Measurements from ENCODE around the gene MNX1.

Gene MNX1

GRCh38 chr7:157021871-157022680, 11.6 kb upstream of the MNX1 start:
- DNase-seq (ENCODE audit: low spot score in 2 of 2) (no peak), ATAC-seq (no peak)
- H3K4me3 Mint-ChIP-seq = no peak overlapping the region
- peaks cover 10% of the 10 kb centered on the region for H3K4me1 Mint-ChIP-seq
- H3K27ac Mint-ChIP-seq = no peak overlapping the region
- no peaks in the 10 kb centered on the region for H3K9me3 Mint-ChIP-seq
- H3K36me3 Mint-ChIP-seq = no peaks in the 10 kb centered on the region

DNA sequence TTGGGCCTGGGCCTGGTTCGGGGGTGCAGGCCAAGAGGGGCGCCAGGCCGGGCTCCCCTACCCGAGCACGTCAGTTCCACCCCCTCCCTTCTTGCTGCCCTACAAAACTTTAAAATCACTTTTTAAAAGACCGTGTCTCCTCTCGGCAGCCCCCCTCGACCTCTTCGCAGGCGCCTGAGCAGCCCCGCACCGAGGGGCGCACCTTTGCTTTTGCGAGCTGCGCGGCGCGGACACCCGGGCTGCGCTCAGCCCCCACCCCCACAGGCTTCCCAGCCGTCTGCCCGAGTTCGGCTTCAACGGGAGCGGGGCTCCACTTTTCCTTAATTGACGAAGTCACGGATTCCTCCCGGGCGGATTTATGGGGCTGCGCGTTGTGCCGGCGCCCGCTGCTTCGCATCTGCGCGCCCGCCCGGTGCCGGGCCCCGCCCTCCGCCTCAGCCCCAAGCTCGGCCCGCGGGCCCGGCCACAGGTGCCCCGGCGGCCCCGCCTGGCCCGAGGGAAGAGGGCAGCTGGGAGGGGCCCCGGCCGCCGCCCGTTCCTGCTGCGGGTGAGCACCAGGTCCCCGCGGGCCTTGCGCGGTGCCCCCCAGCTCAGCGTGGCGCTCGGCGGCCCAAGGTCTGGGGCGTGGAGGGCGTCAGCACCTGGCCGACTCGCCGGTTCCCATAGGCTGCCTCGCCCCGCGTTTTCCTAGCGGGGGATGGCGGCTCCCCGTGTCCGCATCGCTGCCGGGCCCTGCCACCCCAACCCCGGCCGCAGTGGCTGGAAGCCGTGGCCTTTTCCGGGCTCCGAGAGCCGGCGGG, 10.8 kb upstream of the MNX1 start:
- ATAC-seq = no peak
- no peaks in the 10 kb centered on the region for H3K36me3 Mint-ChIP-seq
- peaks cover 18% of the 10 kb centered on the region for H3K4me1 Mint-ChIP-seq
- H3K9me3 Mint-ChIP-seq = no peaks in the 10 kb centered on the region
- H3K27ac Mint-ChIP-seq = no peak overlapping the region
- DNase-seq (ENCODE audit: low spot score in 2 of 2) = no peak
- no peak overlapping the region for H3K4me3 Mint-ChIP-seq

GRCh38 chr7:157020514-157021070, 10.1 kb upstream of the MNX1 start:
- Mint-ChIP-seq H3K9me3 (no peaks in the 10 kb centered on the region), H3K4me1 (peaks cover 22% of the 10 kb centered on the region), H3K36me3 (no peaks in the 10 kb centered on the region), H3K27ac (no peak overlapping the region), H3K4me3 (no peak overlapping the region)
- DNase-seq (ENCODE audit: low spot score in 2 of 2) (no peak), ATAC-seq (no peak)

- H3K4me1 Mint-ChIP-seq = peaks cover 22% of the 10 kb centered on the region
- no peak overlapping the region for H3K27ac Mint-ChIP-seq
- H3K36me3 Mint-ChIP-seq = no peaks in the 10 kb centered on the region
- no peak for DNase-seq (ENCODE audit: low spot score in 2 of 2)
- no peak for ATAC-seq
- no peak overlapping the region for H3K4me3 Mint-ChIP-seq
- H3K9me3 Mint-ChIP-seq = no peaks in the 10 kb centered on the region
These were observed 9.4 kb upstream of the MNX1 start for GRCh38 chr7:157019718-157020451.

DNA sequence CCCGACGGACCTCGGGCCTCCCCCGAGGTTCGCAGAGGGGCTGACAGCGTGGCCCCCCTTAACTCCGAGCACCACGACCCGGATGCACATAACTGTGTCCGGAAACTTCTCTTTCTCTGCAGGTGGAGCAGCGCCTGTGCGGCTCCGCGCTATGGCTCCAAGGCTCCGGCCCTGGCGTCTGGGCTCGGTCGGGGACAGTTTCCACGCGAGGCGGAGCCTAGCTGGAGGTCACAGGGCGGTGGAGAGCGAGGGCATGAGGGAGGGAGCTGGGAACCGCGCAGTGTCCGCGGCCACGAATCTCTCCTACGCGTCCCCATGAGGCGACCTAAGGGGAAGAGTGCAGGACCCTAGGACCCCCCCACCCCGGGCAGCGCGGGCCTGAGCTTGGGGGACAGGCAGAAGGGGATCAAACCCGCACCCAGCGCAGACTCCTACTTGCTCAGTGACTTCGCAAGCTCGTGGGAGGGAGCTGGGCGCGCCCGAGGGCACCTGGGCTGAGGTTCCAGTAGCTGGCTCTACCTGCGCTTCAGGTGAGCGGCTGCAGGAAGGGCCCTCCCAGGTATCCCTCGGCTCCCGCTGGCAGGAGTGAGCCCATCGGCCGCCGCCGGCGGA, 8.6 kb upstream of the MNX1 start:
- DNase-seq (ENCODE audit: low spot score in 2 of 2) (peak in 1 of 2 donors; percentile 57), ATAC-seq (no peak)
- H3K4me3 Mint-ChIP-seq = peak overlapping the region; percentile 51
- H3K36me3 Mint-ChIP-seq = no peaks in the 10 kb centered on the region
- H3K4me1 Mint-ChIP-seq = peaks cover 22% of the 10 kb centered on the region
- no peaks in the 10 kb centered on the region for H3K9me3 Mint-ChIP-seq
- no peak overlapping the region for H3K27ac Mint-ChIP-seq

DNA sequence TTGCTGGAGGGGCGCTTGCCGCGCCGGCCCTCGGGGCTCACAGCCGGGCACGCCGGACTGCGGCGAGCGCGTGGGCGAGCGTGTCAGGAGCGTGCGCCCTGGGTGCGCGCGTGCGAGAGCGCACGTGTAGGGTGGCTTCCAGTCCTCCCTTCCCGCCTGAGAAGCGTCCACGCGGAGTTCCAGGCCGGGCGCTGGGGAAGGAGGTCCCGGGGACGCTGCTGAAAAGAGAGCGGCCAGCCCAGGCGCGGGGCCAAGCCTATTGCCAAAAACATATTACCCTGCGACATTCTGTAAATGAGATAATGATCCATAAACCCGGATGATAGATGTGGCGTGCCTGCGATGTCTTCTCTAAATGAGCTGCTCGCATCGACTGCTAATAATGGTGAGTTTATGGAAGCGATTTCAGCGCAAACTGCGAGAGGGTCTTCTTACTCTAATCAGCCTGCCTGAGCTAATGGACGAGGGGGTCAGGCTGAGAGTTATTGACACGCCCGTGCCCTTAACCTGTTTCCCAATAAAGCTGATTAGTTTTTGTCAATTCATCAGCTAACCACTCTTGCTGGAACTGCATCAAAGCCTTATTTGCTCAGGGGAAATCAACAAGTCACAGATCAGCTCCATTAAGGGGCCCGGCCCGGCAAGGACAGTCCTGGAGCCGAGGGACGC, 8.0 kb upstream of the MNX1 start:
- H3K4me3 Mint-ChIP-seq = peak overlapping the region; percentile 51
- peak in 1 of 2 donors; percentile 52 for DNase-seq (ENCODE audit: low spot score in 2 of 2)
- H3K36me3 Mint-ChIP-seq = no peaks in the 10 kb centered on the region
- ATAC-seq = no peak
- no peak overlapping the region for H3K27ac Mint-ChIP-seq
- H3K4me1 Mint-ChIP-seq = peaks cover 22% of the 10 kb centered on the region
- H3K9me3 Mint-ChIP-seq = no peaks in the 10 kb centered on the region

DNA sequence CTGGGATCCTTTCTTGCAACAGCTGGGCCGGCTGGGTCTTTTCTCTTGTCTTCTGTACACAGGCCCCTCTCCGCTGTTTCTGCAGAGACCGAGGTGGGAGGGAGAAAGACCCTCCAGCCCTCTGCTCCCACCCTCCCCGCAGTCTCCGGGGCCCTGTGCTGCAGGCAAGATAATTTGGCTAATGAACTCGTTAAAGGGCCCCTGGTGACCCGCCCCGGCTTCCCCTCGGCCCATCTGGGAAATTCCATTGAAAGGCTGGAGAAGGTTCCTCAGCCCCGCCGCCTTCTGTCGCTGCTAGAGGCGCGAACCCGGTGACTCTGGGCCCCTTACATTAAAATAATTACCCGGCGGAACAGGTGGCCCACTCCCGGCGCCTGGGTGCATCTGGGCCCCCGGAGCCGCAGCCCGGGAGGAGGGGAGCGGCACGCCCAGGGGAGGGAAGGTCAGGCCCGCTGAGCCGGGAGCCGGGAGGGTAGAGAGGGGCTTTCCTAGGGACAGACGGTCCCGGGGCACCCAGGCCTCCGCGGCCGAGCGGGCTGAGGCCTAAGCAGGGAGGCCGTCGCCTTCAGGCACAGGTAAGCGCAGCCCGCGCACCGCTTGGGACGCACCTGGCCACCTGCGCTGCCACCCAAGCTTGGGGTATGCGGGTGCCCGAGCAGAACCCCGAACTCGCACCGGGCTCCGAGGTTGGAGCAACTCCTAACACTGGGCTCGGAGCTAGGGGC, 7.3 kb upstream of the MNX1 start:
- no peak for ATAC-seq
- Mint-ChIP-seq H3K36me3 (no peaks in the 10 kb centered on the region), H3K9me3 (no peaks in the 10 kb centered on the region), H3K4me3 (no peak overlapping the region), H3K27ac (no peak overlapping the region), H3K4me1 (peaks cover 21% of the 10 kb centered on the region)
- DNase-seq (ENCODE audit: low spot score in 2 of 2) = no peak

GRCh38 chr7:157017149-157017548, 6.7 kb upstream of the MNX1 start:
- Mint-ChIP-seq H3K4me3 (no peak overlapping the region), H3K4me1 (peaks cover 17% of the 10 kb centered on the region), H3K9me3 (no peaks in the 10 kb centered on the region), H3K27ac (no peak overlapping the region), H3K36me3 (no peaks in the 10 kb centered on the region)
- no peak for DNase-seq (ENCODE audit: low spot score in 2 of 2)
- no peak for ATAC-seq

DNA sequence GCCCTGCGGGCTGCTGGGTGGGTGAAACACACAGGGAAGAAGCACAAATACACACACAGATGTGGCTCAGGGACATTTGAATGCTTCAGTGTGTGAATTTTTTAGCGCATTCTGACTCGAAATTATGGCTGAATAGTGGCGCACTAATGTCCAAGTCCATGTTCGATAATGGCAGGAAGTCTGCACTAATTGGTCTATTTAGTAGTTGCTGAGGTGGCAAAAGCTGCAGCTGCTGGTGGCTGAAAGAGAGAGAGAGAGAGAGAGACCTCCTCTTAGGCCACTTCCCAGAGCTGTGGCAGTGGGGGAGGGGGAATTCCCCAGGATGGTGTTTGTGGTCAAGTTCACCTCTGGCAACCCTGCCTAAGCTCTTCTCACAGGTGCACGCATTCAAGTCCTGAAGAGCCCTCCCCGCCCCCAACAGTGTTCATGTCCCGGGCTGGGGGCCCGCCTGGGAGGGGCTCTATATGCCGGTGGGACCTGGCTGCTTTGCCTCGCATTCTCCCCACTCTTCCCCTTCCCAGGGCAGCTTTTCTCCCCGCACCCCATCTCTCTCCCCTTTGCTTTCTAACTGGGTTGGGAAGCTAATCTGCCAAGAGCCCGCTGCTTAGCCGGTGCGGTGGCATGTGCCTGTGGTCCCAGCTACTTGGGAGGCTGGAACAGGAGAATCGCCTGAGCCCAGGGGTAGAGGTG, 6.0 kb upstream of the MNX1 start:
- Mint-ChIP-seq H3K4me1 (peaks cover 23% of the 10 kb centered on the region), H3K27ac (no peak overlapping the region), H3K36me3 (no peaks in the 10 kb centered on the region), H3K4me3 (no peak overlapping the region), H3K9me3 (no peaks in the 10 kb centered on the region)
- ATAC-seq (peak; percentile 65), DNase-seq (ENCODE audit: low spot score in 2 of 2) (peak in 1 of 2 donors; percentile 59)

GRCh38 chr7:157016024-157016351, 5.5 kb upstream of the MNX1 start:
- Mint-ChIP-seq H3K27ac (no peak overlapping the region), H3K9me3 (no peaks in the 10 kb centered on the region), H3K4me1 (peaks cover 26% of the 10 kb centered on the region), H3K36me3 (no peaks in the 10 kb centered on the region), H3K4me3 (no peak overlapping the region)
- DNase-seq (ENCODE audit: low spot score in 2 of 2) = no peak
- ATAC-seq = no peak

- no peak for ATAC-seq
- no peaks in the 10 kb centered on the region for H3K36me3 Mint-ChIP-seq
- H3K9me3 Mint-ChIP-seq = no peaks in the 10 kb centered on the region
- no peak for DNase-seq (ENCODE audit: low spot score in 2 of 2)
- peaks cover 26% of the 10 kb centered on the region for H3K4me1 Mint-ChIP-seq
- H3K4me3 Mint-ChIP-seq = no peak overlapping the region
- no peak overlapping the region for H3K27ac Mint-ChIP-seq
These were observed 4.4 kb upstream of the MNX1 start for GRCh38 chr7:157014635-157015555.

- ATAC-seq (no peak), DNase-seq (ENCODE audit: low spot score in 2 of 2) (no peak)
- H3K36me3 Mint-ChIP-seq = no peaks in the 10 kb centered on the region
- H3K4me3 Mint-ChIP-seq = no peak overlapping the region
- H3K4me1 Mint-ChIP-seq = peaks cover 26% of the 10 kb centered on the region
- H3K27ac Mint-ChIP-seq = no peak overlapping the region
- no peaks in the 10 kb centered on the region for H3K9me3 Mint-ChIP-seq
These were observed 3.4 kb upstream of the MNX1 start for GRCh38 chr7:157013602-157014549.
